ENCODE measurements around the gene ULK4. TPM values are rescaled to one million over a fixed set of nuclear protein-coding genes. Genes with fewer than 3 reads are reported as not detected.
A peak's percentile ranks its signal among the peaks of the same experiment; 100 is the strongest.

ULK4 gene
- total and polyA plus RNA-seq, 2 of the 8 experiments (the other 6 are each of a cell fraction or from before 2014, with no cell fraction given): 3.0 to 10.8 TPM

- CTCF ChIA-PET (ENCODE audit: partially characterized antibody): interaction anchor here (1.6 kb wide), 1 partner anchor 16 kb away, joined by 4 read pairs; no protein-coding TSS in a partner anchor
- TF ChIP-seq SIRT6 (IDR thresholded peaks at IDR 0.05; ENCODE audit: low read length) (no peak), ZNF274 (IDR thresholded peaks at IDR 0.05; ENCODE audit: borderline replicate concordance, extremely low read depth, low read length) (no peak), KDM1A (IDR thresholded peaks at IDR 0.05; ENCODE audit: borderline replicate concordance, low read length) (no peak), KDM5A (IDR thresholded peaks at IDR 0.05; ENCODE audit: low read length) (no peak), TAF1 (IDR thresholded peaks at IDR 0.05; ENCODE audit: low read depth, low read length) (no peak), GTF2F1 (IDR thresholded peaks at IDR 0.05; ENCODE audit: borderline replicate concordance, low read depth, low read length) (no peak), CBX5 (IDR thresholded peaks at IDR 0.05; ENCODE audit: low read depth, low read length) (no peak), GABPA (IDR thresholded peaks at IDR 0.05; ENCODE audit: borderline replicate concordance, insufficient read depth, low read length) (no peak), POLR2A (IDR thresholded peaks at IDR 0.05; ENCODE audit: control extremely low read depth in 1 of 2, low read depth in 2 of 2, low read length in 2 of 2) (no peak)
- TF ChIP-seq, protein P1, sequence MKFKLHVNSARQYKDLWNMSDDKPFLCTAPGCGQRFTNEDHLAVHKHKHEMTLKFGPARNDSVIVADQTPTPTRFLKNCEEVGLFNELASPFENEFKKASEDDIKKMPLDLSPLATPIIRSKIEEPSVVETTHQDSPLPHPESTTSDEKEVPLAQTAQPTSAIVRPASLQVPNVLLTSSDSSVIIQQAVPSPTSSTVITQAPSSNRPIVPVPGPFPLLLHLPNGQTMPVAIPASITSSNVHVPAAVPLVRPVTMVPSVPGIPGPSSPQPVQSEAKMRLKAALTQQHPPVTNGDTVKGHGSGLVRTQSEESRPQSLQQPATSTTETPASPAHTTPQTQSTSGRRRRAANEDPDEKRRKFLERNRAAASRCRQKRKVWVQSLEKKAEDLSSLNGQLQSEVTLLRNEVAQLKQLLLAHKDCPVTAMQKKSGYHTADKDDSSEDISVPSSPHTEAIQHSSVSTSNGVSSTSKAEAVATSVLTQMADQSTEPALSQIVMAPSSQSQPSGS (IDR thresholded peaks at IDR 0.05; ENCODE audit: low read length): no peak
- TF ChIP-seq, protein P2, sequence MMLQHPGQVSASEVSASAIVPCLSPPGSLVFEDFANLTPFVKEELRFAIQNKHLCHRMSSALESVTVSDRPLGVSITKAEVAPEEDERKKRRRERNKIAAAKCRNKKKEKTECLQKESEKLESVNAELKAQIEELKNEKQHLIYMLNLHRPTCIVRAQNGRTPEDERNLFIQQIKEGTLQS (IDR thresholded peaks at IDR 0.05; ENCODE audit: insufficient read depth, low read depth, low read length): no peak
Observed at GRCh38 chr3:41525303-41526064, 436.4 kb downstream of the ULK4 start.

More at GRCh38 chr3:41525303-41526064, 436.4 kb downstream of the ULK4 start:
- FAIRE-seq: no peak
- Histone ChIP-seq H3K23ac (ENCODE audit: insufficient read length) (no peak overlapping the region), H3K79me1 (ENCODE audit: low read depth, low read length) (no peaks in the 10 kb centered on the region), H4K5ac (ENCODE audit: insufficient read length, low read depth, low read length) (no peak overlapping the region), H3K79me2 (ENCODE audit: control insufficient read depth in 1 of 2, insufficient read depth in 2 of 2, low read length in 2 of 2) (no peaks in the 10 kb centered on the region), H2BK120ac (replicated peaks; ENCODE audit: low read depth, low read length) (no peak overlapping the region), H3K4me2 (ENCODE audit: insufficient read depth in 1 of 2, low read depth in 2 of 2, low read length in 2 of 2) (no peak overlapping the region), H2BK5ac (ENCODE audit: low read depth, low read length) (no peak overlapping the region), H3K4me1 (replicated peaks in 1 of 4; ENCODE audit: control insufficient read depth in 3 of 4, insufficient read depth in 4 of 4, low read length in 3 of 4) (no peaks in the 10 kb centered on the region), H4K91ac (replicated peaks; ENCODE audit: insufficient read length, low read length) (no peak overlapping the region), H3K36me3 (ENCODE audit: control insufficient read depth in 2 of 4, insufficient read depth in 4 of 4, low read length in 3 of 4) (no peaks in the 10 kb centered on the region), H4K8ac (ENCODE audit: extremely low read depth, insufficient read depth, low read length) (no peak overlapping the region), H3K23me2 (ENCODE audit: low read depth, low read length) (no peaks in the 10 kb centered on the region), H2BK15ac (ENCODE audit: low read length) (no peak overlapping the region), H2AK5ac (ENCODE audit: low read depth, low read length) (no peak overlapping the region), H3K9me3 (ENCODE audit: insufficient read depth in 2 of 2, low read depth in 1 of 2, low read length in 1 of 2) (no peaks in the 10 kb centered on the region), H3K18ac (ENCODE audit: extremely low read depth, low read length) (no peak overlapping the region), H3K27ac (ENCODE audit: low read depth, low read length) (no peak overlapping the region), H2BK12ac (ENCODE audit: low read depth, low read length) (no peak overlapping the region; the same call in 1 of the 2 replicates), H2BK20ac (ENCODE audit: low read length) (no peak overlapping the region), H3K9ac (replicated peaks in 1 of 4; ENCODE audit: extremely low read depth in 1 of 4, low read depth in 3 of 4, low read length in 3 of 4) (no peak overlapping the region), H3K27me3 (replicated peaks in 1 of 4; ENCODE audit: control insufficient read depth in 3 of 4, extremely low read depth in 1 of 4, insufficient read depth in 3 of 4, low read length in 3 of 4) (no peaks in the 10 kb centered on the region), H3K14ac (ENCODE audit: insufficient read length) (no peak overlapping the region), H3K4ac (replicated peaks; ENCODE audit: insufficient read length, low read depth, low read length) (no peak overlapping the region), H3K56ac (replicated peaks; ENCODE audit: insufficient read length, low read depth, low read length) (peak overlapping the region; percentile 37), H3K4me3 (ENCODE audit: extremely low read depth in 1 of 4, insufficient read depth in 2 of 4, low read depth in 3 of 4, low read length in 4 of 4) (no peak overlapping the region), H2AFZ (ENCODE audit: low read length) (no peak overlapping the region), H4K20me1 (replicated peaks in 1 of 2; ENCODE audit: control insufficient read depth in 1 of 2, insufficient read depth in 2 of 2, low read length in 2 of 2) (no peaks in the 10 kb centered on the region)
- WGBS, 2 experiments (ENCODE audit: extremely low coverage in 1 of 2, insufficient coverage in 1 of 2, insufficient read length in 1 of 2, insufficient replicate concordance in 2 of 2, low coverage in 1 of 2, low lambda C conversion rate in 2 of 2, missing lambda C conversion rate in 1 of 2): 82% methylated on average over 6 of the region's 6 CpGs; no CpG with 5 or more reads in 1 of the 2 experiments
- DNase-seq (ENCODE audit: low read depth in 1 of 2, low spot score in 2 of 2): no peak
- POLR2A ChIA-PET (ENCODE audit: partially characterized antibody): no interaction called here

Data from H1 (cell line).